ENCODE results near the gene GNAI1. TPM values are rescaled to one million over a fixed set of nuclear protein-coding genes. Genes with fewer than 3 reads are reported as not detected.

GNAI1 gene
- polyA plus RNA-seq, 5 donors = 108 to 163 (median 137) TPM

DNA sequence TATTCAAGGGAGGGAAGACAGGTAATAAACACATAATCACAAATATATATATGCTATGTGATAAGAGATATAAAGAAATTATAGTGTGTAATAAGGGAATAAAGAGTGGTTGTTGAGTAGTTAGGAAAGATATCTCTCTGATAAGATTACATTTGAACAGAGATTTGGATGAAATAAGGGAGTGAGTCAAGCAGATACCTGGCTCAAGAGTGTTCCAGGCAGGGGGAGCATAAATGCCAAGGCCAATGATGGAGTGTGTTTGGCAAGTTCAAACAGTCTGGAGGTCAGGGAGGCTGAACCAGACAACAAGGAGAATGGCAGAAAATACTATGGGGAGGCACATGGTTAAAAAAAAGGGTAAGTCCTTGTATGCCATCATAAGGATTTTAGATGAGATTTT, 4.8 kb upstream of the GNAI1 start:
- no peak for DNase-seq

DNA sequence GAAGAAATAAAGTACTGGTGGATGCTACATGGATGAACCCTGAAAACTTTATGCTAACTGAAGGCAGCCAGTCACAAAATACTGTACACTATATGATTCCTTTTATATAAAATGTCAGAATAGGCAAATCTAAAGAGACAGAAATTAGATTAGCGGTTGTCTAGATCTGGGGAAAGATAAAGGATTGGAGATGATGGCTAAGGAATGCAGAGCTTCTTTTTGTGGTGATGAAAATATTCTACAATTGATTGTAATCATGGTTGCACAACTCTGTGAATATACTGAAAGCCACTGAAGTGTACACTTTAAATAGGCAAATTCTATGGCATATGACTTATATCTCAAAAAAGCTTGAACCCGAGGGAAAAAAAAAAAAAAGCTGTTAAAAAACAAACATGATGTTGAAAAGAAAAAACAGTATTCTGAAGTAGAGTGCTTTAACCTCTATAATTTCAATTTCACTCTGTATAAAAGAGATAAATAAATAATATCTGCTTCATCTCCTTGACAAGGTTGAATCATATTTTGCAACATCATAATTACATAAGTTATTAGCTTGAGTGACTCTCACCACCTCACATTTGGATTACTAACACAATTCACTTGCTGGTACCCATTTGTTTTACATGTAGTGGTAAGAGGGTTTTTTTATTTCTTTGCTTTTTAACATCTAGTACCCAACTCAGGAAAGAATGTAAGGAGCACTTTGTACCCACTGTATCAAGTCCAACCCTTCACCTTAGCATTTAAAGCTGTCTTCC, 2.8 kb upstream of the GNAI1 start:
- DNase-seq = no peak

DNA sequence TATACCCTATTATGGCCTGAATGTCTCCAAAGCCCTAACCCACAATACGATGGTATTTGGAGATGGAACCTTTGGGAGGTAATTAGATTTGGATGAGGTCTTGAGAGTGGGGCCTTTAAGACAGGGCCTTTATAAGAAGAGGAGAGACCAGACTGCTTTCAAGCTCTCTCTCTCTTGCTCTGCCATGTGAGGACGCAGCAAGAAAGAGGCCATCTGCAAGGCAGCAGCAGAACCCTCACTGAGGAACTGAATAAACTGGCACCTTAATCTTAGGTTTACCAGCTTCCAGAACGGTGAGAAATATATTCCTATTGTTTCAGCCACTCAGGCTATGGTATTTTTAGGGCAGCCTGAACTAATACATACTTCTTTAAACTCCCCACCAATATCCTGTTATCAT, 2.0 kb upstream of the GNAI1 start:
- no peak for DNase-seq

DNA sequence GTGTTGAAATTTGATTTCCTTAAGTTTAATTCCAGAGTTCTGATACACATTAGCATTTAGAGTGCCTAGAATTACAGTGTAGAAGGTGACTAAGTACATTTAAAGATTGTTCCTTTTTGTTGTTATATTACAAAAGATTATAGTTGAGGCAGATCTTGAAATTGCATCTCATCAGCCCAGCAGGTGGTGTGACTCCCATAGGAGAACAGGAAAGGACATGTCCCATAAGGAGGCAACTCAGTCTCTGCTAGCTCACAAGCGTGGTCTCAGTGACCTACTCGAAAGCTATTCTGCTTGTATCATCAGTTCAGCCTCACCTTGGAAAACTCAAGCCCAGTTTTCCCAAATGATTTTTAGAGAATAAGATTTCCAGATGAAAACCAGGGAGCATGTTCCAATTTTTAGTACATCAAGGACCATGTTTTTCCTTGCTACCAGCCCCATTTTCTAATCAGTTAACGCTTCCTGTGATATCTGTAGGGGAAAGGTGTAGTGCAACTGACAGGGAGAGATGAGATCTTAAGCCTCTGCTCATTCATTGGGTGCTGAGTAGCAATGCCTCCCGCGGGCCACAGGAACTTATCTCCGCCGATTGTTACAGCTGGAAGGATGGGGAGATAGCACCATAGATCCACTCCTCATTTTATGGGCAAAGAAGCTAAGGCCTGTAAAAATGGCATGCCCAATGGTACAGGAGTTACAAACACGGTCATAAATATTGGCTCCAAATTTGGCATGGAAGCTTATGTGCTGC, 1.1 kb upstream of the GNAI1 start:
- DNase-seq = no peak

DNA sequence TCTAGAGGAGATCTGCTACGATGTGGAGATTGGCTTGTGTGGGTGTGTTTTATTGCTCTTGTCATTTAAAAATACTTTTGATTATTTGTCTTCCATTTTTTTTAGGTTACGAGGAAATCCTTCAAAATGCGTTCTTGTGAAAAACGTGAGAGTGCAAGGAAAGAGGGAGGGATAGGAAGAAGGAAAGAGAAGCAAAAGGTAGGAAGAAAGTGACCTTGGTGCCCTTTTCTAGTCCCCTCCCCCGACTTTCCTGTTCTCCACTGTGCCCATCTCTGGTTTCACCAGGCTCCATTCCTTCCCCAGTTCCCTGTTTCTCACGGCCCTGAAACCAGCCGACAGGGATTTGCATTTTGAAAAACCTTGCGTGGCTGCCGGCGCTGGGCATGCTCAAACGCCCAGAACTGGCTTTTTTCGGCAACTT, 506 bp upstream of the GNAI1 start:
- DNase-seq = no peak

DNA sequence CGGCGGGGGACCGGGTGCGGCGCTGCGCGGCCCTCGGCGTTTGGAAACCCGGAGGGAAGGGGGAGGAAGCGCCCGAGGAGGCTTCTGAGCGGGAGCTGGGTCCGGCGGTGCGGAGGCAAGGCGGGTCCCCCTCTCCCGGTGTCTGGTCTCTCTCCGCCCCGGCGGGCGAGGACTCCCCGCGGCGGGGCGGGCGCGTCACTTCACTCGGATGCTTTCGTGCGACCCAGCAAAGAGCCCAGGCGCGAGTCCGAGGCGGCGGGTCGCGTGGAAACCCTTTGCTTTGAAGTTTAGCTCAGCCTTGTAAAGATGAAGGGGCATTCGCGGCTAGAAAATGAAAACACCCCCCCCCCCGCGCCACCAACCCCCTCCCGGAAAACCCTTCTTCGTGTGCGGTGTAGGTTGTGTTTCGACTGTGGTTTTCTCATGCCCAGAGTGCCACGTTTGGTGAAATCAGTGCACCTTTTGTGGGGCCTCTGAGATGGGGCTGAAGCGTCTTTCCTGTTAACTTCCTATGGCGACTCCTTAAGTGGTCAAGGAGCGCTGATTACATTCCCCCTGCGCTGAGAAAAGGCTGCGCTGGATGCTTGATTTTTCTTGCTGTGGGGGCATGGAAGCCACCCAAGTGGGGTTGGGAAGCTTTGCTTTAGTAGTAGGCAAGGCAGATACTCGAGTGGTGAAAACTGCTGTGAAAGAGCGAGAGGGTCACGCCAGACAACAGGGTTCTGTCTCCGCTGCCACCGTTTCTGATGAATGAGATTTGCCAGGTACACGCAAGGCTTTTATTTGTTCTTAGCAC, 876 bp downstream of the GNAI1 start:
- DNase-seq = no peak

DNA sequence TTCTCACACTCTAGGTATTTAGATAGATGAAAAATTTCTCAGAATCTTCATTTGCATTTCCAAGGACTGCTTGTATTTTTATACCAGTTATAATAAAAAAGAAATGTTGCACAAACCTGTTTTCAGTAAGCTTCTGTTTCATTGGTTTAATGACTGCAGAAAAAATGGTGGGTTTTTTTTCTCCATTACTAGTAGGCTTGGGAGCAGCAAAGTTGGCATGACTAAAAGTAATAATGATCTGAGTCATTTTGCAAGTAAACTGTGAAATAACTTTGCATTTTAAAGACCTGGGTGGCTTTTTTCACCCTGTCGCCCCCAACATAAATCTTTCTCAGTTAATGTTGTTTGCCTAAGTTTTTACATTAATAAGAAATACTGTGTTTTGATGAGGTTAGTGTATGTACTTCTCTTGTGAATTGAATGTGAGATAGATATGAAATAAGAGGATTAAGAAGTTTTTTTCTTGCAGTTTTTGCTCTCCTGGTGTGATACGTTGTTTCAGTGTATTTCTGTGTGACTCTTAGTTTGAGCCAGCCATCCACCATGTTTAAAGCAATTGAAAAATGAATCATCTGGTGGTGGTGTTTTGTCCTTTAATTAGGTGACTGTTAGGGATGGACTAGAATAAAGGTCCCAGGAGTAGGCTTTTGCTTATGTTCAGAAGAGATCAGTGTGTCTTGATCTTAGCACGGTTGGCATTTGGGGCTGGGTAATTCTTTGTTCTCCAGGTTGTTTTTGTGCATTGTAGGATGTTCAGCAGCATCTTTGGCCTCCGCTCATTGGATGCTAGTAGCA, 1.8 kb downstream of the GNAI1 start:
- no peak for DNase-seq

DNA sequence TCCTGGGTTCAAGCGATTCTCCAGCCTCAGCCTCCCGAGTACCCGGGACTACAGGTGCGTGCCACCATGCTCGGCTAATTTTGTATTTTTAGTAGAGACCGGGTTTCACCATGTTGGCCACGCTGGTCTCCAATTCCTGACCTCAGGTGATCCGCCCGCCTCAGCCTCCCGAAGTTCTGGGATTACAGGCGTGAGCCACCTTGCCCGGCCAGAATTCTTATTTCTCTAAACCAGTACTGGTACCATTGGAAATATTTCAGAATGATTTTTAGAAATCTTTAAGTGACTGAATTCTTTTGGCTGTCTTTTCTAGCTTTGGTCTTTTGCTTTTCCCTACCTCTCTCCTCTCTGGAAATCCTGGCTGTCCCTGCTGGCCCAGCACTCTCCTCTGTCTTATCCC, 2.8 kb downstream of the GNAI1 start:
- no peak for DNase-seq

DNA sequence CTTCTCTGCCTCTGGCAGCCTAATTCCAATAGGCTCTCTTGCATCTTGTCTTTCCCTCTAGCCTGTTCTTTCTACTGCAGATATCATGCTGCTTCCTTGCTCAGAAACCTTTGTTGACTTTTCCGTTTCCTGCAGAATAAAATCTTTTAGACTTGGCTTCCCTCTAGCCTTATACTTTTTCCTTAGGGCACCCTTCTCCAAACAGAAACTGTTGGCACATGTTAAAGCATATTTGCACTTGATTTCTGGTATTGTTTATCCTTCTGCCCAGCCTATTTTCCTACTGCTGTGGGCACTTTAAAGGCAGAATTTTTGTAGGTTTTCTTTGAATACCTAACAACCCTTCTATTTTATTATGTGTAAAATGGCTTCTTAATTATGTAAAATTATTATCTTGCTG, 4.6 kb downstream of the GNAI1 start:
- DNase-seq = peak in 1 of 2 donors; percentile 44

DNA sequence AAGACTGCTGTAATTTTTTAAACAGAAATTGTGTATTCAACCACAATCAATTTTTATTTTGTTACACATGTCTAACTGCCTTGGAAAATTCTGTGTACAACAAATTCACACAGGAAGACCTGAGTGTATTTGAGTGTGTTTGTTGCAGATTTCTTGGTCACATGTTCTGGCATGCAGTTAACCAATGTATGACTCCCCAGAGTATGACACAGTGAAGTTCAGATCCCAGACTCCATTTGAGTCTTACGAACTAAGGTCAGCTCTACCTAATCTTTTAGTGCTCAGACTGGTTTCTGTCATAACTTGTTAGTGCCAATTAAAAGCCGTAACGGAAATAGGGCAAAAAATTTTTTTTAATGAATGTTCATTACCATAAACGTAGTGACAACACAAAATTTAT, 5.8 kb downstream of the GNAI1 start:
- DNase-seq = no peak

DNA sequence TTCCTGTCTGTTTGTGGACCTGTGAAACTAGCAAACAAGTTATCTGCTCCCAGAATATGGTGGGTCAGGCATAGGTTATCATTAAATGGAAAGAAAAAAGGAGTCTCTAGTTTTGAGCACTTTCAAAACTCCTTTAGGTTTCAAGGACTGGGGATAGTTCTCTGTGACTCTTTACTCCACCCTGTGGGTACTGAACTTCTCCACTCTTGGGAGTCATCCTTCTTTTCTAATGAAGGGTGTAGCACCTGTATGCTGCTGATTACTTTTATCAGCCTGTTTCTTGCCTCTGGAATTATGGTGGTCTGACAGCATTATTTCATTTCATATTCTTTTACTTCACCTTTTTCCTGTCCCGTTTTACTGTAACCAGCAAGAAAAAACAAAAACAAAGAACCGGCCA, 6.7 kb downstream of the GNAI1 start:
- no peak for DNase-seq

DNA sequence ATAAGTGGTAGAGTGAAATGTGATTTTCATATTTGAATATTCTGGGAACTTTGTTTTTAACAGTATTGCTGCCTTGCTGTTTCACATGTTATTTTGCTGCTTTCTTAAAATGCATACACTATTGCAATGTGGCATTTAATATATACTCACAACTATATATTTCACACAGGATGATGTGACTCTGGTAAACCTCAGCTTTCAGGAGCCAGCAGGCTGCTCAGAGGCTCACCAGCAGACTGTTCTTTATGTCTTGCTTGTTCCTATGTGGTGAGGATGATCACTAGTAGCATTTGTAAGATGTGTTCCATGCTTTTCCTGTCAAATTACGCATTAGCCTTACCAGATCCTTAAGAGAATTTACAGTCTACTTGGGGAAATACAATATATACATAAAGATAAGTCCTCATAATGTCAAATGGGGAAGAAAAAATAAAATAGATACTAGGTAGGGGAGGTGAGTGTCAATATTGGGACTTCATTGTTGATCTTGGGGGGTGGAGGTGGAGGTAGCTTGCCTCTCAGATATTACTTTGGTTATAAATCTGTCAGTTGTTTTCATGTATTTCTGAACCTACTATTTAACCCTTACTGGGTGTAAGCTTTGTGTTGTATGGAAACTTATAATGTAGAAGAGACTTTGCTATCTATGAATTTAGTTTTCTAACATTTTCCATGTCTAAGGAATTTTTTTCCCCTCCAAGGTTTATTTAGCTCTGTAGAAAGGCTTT, 8.4 kb downstream of the GNAI1 start:
- no peak for DNase-seq

DNA sequence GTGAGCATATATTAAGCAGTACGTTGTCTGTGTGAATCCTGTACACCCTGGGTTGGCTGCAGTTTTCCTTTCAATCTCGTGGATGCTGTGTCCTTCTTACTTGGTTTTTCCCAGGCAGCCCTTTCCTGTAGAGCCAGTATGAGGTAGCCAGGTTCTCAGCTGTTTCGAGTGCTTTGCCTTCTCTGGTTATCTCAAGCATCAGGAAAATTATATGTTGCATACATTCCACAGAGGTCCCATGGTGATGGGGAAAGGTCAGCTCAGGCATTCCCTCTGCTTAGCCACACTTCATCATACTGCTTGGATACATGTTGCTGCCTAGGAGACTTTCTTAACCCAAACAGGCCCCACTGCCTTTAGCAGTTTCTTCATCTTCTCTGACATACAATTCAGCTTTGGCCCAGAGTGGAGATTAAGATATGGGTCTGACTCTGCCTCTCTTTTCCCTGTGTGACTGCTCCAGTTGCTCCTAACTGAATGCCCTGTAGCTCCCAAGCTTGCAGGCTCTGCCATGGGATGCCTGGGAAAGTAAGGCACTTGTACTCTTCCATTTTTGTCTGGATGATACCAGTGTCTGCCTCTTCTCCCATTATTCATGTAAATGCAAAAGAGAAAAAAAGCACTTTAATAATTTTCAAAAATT, 11.3 kb downstream of the GNAI1 start:
- peak; percentile 65 for DNase-seq

DNA sequence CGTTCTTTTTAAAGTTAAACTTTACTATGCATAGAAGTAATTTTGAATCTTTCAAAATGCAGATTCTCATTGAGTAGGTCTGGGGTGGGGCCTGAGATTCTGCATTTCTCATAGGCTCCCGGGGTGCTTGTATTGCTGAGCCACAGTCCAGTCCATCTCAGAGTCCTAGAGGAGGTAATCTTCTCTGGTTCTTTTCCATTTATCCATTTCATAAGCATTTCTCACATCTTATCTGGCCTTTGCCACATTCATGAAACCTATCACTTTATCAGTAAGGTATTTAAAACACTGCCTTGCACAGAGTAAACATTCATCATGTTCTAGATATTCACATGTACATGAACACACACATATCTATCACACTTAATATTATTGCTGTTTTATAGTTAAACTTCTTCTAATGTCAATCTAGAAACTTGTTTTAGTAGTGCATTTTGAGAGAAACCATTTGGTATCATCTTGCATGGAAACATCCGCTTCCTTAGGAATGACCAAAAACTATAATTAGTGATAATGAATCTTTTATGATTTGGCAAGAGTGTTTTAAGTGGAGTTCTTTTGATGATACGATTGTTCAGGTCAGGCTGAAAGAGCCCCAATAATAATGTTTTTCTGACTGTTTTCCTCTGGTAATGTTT, 12.0 kb downstream of the GNAI1 start:
- peak; percentile 64 to 71 for DNase-seq

DNA sequence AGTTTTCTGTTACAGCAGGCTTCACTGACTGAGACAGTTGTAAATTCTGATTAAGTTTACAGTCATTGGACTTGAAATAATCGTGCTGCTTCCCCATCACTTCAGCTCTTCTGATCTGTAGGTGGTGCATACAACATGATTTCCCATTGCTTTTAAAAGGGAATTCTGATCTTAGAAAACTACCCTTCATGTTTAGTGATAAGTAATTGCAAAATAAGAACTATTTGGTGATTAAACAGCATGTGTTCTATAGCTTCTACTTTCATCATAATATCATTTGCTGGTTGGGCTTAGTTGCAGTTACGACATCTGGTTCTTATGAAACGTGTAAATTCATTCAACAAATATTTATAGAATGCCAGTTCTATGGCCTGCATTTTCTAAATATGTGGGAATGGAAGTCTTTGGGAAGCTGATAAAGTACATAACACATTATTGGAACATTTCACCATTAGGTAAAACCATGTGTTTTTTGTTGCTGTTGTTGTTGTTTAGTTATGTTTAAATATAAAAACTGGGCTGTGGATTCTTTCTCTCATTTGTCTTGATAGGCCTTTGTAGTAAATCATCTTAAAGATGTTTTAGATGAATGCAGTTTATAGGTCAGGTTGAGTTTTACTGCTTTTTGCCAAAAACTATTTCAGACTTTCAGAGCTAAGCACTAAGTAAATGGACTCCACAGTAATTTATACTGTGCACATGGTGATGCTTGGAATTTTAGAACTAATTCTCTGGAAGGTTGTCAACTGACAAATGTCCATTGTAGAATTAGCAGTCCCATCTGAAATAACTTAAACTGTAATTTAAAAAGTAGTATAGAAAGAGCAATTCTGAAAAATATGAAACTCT, 13.1 kb downstream of the GNAI1 start:
- DNase-seq = peak in 1 of 2 donors; percentile 61

DNA sequence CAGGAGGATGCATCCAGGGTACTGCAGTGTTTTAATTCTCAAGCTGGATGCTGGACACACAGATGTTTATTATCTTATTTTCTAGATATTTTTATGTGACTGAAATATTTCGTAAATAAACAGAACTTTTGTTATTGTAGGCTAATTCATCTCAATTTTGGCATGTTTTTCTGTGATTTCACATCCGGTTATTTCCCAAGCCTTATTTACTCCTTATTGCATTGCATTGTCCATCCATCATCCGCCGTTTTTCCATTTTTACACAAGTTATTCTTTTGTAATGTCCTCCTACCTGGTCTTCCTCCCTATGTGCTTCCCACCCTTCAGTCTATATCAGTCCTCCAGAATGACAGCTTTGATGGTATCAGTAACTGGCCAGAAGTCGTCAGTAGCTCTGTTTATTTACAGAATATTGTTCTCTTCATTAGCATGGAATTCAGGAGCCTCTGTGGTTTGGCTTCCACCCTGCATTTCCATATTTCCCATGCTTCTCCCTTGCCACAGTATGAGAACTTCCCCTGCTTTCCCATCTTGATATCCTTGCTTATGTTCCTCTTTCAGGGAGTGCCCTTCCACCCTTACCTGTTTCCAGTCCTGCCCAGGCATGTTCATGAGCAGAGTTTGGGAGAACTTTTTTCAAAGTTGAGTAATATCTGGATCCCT, 16.1 kb downstream of the GNAI1 start:
- peak in 1 of 2 donors; percentile 54 for DNase-seq

DNA sequence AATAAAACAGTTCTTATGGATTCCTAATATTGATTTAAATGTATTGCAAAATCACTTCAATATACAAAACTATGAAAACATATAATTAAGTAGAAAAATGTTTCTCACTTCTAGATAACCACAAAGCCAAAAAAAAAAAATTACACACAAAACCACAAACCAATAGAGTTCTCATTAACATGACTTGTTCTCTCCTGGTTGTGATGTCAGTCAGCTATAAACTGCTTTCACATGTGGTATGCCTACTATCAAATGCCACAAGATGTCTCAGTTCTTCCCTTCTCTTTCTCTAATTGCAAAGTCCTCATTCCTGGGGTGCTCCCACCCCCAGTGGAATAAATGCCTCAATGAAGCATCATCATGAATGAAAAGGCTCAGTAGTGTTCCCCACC, 16.6 kb downstream of the GNAI1 start:
- no peak for DNase-seq

DNA sequence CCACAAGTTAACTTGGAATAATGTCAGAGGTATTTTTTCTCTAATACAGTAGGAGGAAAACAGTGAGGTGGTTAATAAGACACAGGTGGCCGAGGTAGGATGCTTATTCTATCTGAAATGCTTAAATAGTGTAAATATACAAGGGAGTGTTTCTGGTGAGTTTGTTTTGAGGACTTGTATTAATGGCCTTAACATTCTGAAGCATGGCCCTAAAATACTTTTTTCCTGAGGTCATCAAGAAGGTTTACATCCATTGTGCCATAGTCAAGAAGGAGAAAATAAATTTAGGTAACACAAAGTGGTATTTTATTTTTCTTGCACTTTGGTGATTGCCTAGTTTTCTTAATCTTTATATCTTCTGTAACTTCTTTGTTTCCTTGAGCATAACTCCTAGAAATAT, 18.8 kb downstream of the GNAI1 start:
- no peak for DNase-seq
